WTC11 (cell line): ENCODE data around the gene IGSF9.

Experiments
- FOXJ3 ChIP-seq: sonication (generic); formaldehyde crosslinking; IDR thresholded peaks from 2 replicates; pipeline ENCODE4 v1.9.0; 2021; ENCODE audit warnings: missing genetic modification reagents, mild to moderate bottlenecking, borderline replicate concordance
- MXD4 ChIP-seq: fragments of 250-450 bp; sonication (Bioruptor Pico); IDR thresholded peaks from 2 replicates; pipeline ENCODE4 v1.8.0; 2021; ENCODE audit warnings: mild to moderate bottlenecking, moderate library complexity, borderline replicate concordance
- TF ChIP-seq, protein P1 (sequence below): sonication (generic); formaldehyde crosslinking; IDR thresholded peaks from 2 replicates; pipeline ENCODE4 v1.8.0; 2022; ENCODE audit warnings: mild to moderate bottlenecking, missing genetic modification reagents
- TF ChIP-seq, protein P2 (sequence below): fragments of 200-600 bp; IDR thresholded peaks from 2 replicates; pipeline ENCODE4 v1.8.0; 2022; ENCODE audit warnings: antibody characterized with exemption
- TF ChIP-seq, protein P3 (sequence below): sonication (generic); formaldehyde crosslinking; IDR thresholded peaks from 2 replicates; pipeline ENCODE4 v1.8.0; 2022; ENCODE audit warnings: mild to moderate bottlenecking, missing genetic modification reagents
- TF ChIP-seq, protein P4 (sequence below): sonication (generic); formaldehyde crosslinking; conservative IDR thresholded peaks from 2 replicates; pipeline ENCODE4 v1.8.1; 2022; ENCODE audit warnings: mild to moderate bottlenecking, missing genetic modification reagents
- TF ChIP-seq, protein P5 (sequence below): sonication (generic); formaldehyde crosslinking; IDR thresholded peaks from 2 replicates; pipeline ENCODE4 v1.8.0; 2022; ENCODE audit warnings: mild to moderate bottlenecking, missing genetic modification reagents
- TF ChIP-seq, protein P6 (sequence below): sonication (generic); formaldehyde crosslinking; IDR thresholded peaks from 2 replicates; pipeline ENCODE4 v1.8.1; 2023; ENCODE audit warnings: mild to moderate bottlenecking, missing genetic modification reagents, moderate library complexity
- TF ChIP-seq, protein P7 (sequence below): sonication (generic); formaldehyde crosslinking; IDR thresholded peaks from 2 replicates; pipeline ENCODE4 v1.8.1; 2022; ENCODE audit warnings: low read depth, missing genetic modification reagents, borderline replicate concordance

DNA sequence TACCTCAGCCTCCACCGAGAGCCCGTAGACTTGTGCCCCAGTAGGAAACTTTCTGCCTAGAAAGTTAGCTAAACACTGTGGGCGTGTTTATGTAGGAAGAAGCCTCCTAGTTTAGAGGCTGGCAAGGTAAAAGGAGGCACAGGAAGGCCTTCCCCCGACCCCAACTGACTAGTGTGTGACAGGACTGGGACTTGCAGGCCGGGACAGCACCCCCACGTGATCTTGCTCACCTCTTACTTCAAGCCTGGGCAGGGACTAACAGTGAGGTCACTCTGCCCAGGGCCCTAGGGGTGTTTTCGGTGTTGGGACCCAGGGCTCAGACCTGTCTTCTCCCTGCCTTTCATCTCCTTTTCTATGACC is 19.7 kb downstream of the IGSF9 start:
- TF ChIP-seq, protein P1, sequence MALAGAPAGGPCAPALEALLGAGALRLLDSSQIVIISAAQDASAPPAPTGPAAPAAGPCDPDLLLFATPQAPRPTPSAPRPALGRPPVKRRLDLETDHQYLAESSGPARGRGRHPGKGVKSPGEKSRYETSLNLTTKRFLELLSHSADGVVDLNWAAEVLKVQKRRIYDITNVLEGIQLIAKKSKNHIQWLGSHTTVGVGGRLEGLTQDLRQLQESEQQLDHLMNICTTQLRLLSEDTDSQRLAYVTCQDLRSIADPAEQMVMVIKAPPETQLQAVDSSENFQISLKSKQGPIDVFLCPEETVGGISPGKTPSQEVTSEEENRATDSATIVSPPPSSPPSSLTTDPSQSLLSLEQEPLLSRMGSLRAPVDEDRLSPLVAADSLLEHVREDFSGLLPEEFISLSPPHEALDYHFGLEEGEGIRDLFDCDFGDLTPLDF (CRISPR knock-in tag): no peak
- TF ChIP-seq, protein P2, sequence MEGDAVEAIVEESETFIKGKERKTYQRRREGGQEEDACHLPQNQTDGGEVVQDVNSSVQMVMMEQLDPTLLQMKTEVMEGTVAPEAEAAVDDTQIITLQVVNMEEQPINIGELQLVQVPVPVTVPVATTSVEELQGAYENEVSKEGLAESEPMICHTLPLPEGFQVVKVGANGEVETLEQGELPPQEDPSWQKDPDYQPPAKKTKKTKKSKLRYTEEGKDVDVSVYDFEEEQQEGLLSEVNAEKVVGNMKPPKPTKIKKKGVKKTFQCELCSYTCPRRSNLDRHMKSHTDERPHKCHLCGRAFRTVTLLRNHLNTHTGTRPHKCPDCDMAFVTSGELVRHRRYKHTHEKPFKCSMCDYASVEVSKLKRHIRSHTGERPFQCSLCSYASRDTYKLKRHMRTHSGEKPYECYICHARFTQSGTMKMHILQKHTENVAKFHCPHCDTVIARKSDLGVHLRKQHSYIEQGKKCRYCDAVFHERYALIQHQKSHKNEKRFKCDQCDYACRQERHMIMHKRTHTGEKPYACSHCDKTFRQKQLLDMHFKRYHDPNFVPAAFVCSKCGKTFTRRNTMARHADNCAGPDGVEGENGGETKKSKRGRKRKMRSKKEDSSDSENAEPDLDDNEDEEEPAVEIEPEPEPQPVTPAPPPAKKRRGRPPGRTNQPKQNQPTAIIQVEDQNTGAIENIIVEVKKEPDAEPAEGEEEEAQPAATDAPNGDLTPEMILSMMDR: no peak
- TF ChIP-seq, protein P3, sequence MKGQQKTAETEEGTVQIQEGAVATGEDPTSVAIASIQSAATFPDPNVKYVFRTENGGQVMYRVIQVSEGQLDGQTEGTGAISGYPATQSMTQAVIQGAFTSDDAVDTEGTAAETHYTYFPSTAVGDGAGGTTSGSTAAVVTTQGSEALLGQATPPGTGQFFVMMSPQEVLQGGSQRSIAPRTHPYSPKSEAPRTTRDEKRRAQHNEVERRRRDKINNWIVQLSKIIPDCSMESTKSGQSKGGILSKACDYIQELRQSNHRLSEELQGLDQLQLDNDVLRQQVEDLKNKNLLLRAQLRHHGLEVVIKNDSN: peak; percentile 67
- TF ChIP-seq, protein P4, sequence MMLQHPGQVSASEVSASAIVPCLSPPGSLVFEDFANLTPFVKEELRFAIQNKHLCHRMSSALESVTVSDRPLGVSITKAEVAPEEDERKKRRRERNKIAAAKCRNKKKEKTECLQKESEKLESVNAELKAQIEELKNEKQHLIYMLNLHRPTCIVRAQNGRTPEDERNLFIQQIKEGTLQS (CRISPR knock-in tag): no peak
- TF ChIP-seq, protein P5, sequence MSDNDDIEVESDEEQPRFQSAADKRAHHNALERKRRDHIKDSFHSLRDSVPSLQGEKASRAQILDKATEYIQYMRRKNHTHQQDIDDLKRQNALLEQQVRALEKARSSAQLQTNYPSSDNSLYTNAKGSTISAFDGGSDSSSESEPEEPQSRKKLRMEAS (CRISPR knock-in tag): no peak
- TF ChIP-seq FOXJ3 (CRISPR knock-in tag) (no peak), MXD4 (CRISPR knock-in tag) (no peak)
- TF ChIP-seq, protein P6, sequence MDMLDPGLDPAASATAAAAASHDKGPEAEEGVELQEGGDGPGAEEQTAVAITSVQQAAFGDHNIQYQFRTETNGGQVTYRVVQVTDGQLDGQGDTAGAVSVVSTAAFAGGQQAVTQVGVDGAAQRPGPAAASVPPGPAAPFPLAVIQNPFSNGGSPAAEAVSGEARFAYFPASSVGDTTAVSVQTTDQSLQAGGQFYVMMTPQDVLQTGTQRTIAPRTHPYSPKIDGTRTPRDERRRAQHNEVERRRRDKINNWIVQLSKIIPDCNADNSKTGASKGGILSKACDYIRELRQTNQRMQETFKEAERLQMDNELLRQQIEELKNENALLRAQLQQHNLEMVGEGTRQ (CRISPR knock-in tag): peak; percentile 75
- TF ChIP-seq, protein P7, sequence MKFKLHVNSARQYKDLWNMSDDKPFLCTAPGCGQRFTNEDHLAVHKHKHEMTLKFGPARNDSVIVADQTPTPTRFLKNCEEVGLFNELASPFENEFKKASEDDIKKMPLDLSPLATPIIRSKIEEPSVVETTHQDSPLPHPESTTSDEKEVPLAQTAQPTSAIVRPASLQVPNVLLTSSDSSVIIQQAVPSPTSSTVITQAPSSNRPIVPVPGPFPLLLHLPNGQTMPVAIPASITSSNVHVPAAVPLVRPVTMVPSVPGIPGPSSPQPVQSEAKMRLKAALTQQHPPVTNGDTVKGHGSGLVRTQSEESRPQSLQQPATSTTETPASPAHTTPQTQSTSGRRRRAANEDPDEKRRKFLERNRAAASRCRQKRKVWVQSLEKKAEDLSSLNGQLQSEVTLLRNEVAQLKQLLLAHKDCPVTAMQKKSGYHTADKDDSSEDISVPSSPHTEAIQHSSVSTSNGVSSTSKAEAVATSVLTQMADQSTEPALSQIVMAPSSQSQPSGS (CRISPR knock-in tag): no peak
